ENCODE measurements around the gene EPHB2.

GRCh38 chr1:22808186-22808675, 97.6 kb downstream of the EPHB2 start:
- no peak for TF ChIP-seq CTCF (IDR thresholded peaks at IDR 0.05)
- no peak for TF ChIP-seq ZFX (IDR thresholded peaks at IDR 0.05; ENCODE audit: borderline replicate concordance)

Measured in 22Rv1 (cell line).